DMS114 treated with DMSO at 0.1 percent for 48 hours (cell line): ENCODE results near the gene KCNT2.
"Not testable (repeated sequence)": the region's sequence is repeated elsewhere in the genome, so short reads cannot be mapped to it uniquely, and the experiment has no call there.

Experiments
- DNase-seq: peaks from one replicate; lab custom pipeline; 2025; ENCODE audit not compliant: unreplicated experiment; lab: John Stamatoyannopoulos, UW

Gene KCNT2

GRCh38 chr1:196608390-196609369 lies at the start of gene KCNT2:
Gene KCNT2 (minus strand): TSS chr1:196608440. CDS start chr1:196608309, 131 bp downstream.
- DNase-seq, result peak; percentile 67

GRCh38 chr1:196655494-196655893 lies 47.3 kb upstream of the KCNT2 start:
- no peak for DNase-seq

GRCh38 chr1:196655071-196655470 lies 46.8 kb upstream of the KCNT2 start:
- no peak for DNase-seq

GRCh38 chr1:196654271-196654670 lies 46.0 kb upstream of the KCNT2 start:
- DNase-seq, result peak; percentile 49

GRCh38 chr1:196651637-196652215 lies 43.5 kb upstream of the KCNT2 start, which contains the start of gene CFH:
Gene CFH (plus strand): TSS chr1:196652043. CDS start chr1:196652118, 75 bp downstream.
- peak; percentile 43 for DNase-seq

- DNase-seq, result no peak
Measured at GRCh38 chr1:196651079-196651478, 42.8 kb upstream of the KCNT2 start.

- no peak for DNase-seq
Measured at GRCh38 chr1:196650403-196650802, 42.2 kb upstream of the KCNT2 start.

- DNase-seq, result no peak
Measured at GRCh38 chr1:196649990-196650389, 41.8 kb upstream of the KCNT2 start.

- no peak for DNase-seq
Measured at GRCh38 chr1:196640976-196641375, 32.7 kb upstream of the KCNT2 start.

GRCh38 chr1:196639291-196639690 lies 31.1 kb upstream of the KCNT2 start:
- DNase-seq, result not testable (repeated sequence)

- no peak for DNase-seq
Measured at GRCh38 chr1:196638466-196638865, 30.2 kb upstream of the KCNT2 start.

- DNase-seq, result no peak
Measured at GRCh38 chr1:196637606-196638005, 29.4 kb upstream of the KCNT2 start.

GRCh38 chr1:196628838-196629237 lies 20.6 kb upstream of the KCNT2 start:
- no peak for DNase-seq

GRCh38 chr1:196623079-196623478 lies 14.8 kb upstream of the KCNT2 start:
- no peak for DNase-seq

GRCh38 chr1:196619721-196620120 lies 11.5 kb upstream of the KCNT2 start:
- DNase-seq, result no peak

GRCh38 chr1:196611873-196612272 lies 3.6 kb upstream of the KCNT2 start:
- no peak for DNase-seq

- no peak for DNase-seq
Measured at GRCh38 chr1:196609370-196609737, 1.1 kb upstream of the KCNT2 start.

GRCh38 chr1:196607981-196608380 lies 259 bp downstream of the KCNT2 start:
- DNase-seq, result no peak

GRCh38 chr1:196603651-196604050 lies 4.6 kb downstream of the KCNT2 start:
- no peak for DNase-seq

- no peak for DNase-seq
Measured at GRCh38 chr1:196598942-196599748, 9.1 kb downstream of the KCNT2 start.

GRCh38 chr1:196594700-196595099 lies 13.5 kb downstream of the KCNT2 start:
- DNase-seq, result no peak
